CD4-positive, CD25-positive, alpha-beta regulatory T cell (primary cell): ENCODE results near the gene AGBL1. TPM values are rescaled to one million over a fixed set of nuclear protein-coding genes. Genes with fewer than 3 reads are reported as not detected.

Experiments used
- ATAC-seq, 2 donors: fragments of 150-1000 bp; cut with Tn5 transposase; one replicate each; pipeline ENCODE4 v1.10.0; 2021; ENCODE audit warnings: low read depth in 2 of 2, moderate number of reproducible peaks in 2 of 2, moderate library complexity in 1 of 2
- DNase-seq, 3 donors: peaks; one replicate each; pipeline versions ENCODE4 v3.0.0 to v3.0.0-alpha.2; 2012 to 2022; ENCODE audit warnings: mixed read lengths in 1 of 3
- H3K27ac ChIP-seq: one replicate; pipeline ENCODE4 v1.7.0; 2013; ENCODE audit warnings: mild to moderate bottlenecking, low read length; ENCODE audit not compliant: insufficient read depth, poor library complexity, severe bottlenecking
- H3K27me3 ChIP-seq: one replicate; pipeline ENCODE4 v1.7.0; 2013; ENCODE audit warnings: low read length; ENCODE audit not compliant: control insufficient read depth, insufficient read depth
- H3K36me3 ChIP-seq: one replicate; pipeline ENCODE4 v1.7.0; 2013; ENCODE audit warnings: mild to moderate bottlenecking, low read length, moderate library complexity; ENCODE audit not compliant: control insufficient read depth, insufficient read depth
- H3K4me1 ChIP-seq: 2 replicates; pipeline ENCODE4 v1.7.0; 2013; ENCODE audit warnings: mild to moderate bottlenecking, low read length; ENCODE audit not compliant: insufficient read depth, control insufficient read depth, poor library complexity, severe bottlenecking
- H3K4me3 ChIP-seq: one replicate; pipeline ENCODE4 v1.7.0; 2013; ENCODE audit warnings: low read depth, mild to moderate bottlenecking, low read length, moderate library complexity
- H3K9me3 ChIP-seq, 2 experiments: 1 replicate in 1 of 2; 2 replicates in 1 of 2; pipeline ENCODE4 v1.7.0; 2013; ENCODE audit warnings: low read length in 2 of 2, mild to moderate bottlenecking in 1 of 2, moderate library complexity in 1 of 2; ENCODE audit not compliant: control insufficient read depth in 2 of 2
- H3K27ac Mint-ChIP-seq, 3 donors: one replicate each; pipeline ENCODE4 v1.8.0; 2020 to 2022; ENCODE audit warnings: mild to moderate bottlenecking in 3 of 3, mixed read lengths in 3 of 3, moderate library complexity in 2 of 3
- H3K27me3 Mint-ChIP-seq: one replicate; pipeline ENCODE4 v1.8.0; 2022; ENCODE audit warnings: mild to moderate bottlenecking, mixed read lengths
- H3K36me3 Mint-ChIP-seq: one replicate; pipeline ENCODE4 v1.8.0; 2020; ENCODE audit warnings: mixed read lengths
- H3K4me1 Mint-ChIP-seq, 4 donors: one replicate each; pipeline ENCODE4 v1.8.0; 2020 to 2022; ENCODE audit warnings: mixed read lengths in 4 of 4, mild to moderate bottlenecking in 1 of 4
- H3K4me3 Mint-ChIP-seq, 4 donors: one replicate each; pipeline ENCODE4 v1.8.0; 2020 to 2022; ENCODE audit warnings: mild to moderate bottlenecking in 4 of 4, mixed read lengths in 4 of 4, moderate library complexity in 3 of 4
- H3K9me3 Mint-ChIP-seq, 7 donors: one replicate each; pipeline ENCODE4 v1.8.0; 2020 to 2022; ENCODE audit warnings: mixed read lengths in 7 of 7, mild to moderate bottlenecking in 3 of 7, moderate library complexity in 2 of 7
- polyA plus RNA-seq, 4 donors: library from polyadenylated mRNA; unstranded; fragments of 300-500 nt; fragmentation: Illumina TruSeq; gene quantifications; one replicate each; pipeline ENCODE4 v1.2.3, GENCODE V29; 2021
- total RNA-seq: library from RNA; stranded (reverse); gene quantifications from one replicate; pipeline ENCODE4 v1.2.3, GENCODE V29; 2022

The AGBL1 gene
- total and polyA plus RNA-seq, 5 donors from 2014 or later = not detected

- Mint-ChIP-seq H3K4me3 (no peak overlapping the region), H3K9me3 (peaks cover 0 to 7% (median 3%) of the 10 kb centered on the region in 7 donors), H3K27ac (no peak overlapping the region), H3K27me3 (peaks cover 16% of the 10 kb centered on the region), H3K4me1 (no peaks in the 10 kb centered on the region), H3K36me3 (no peaks in the 10 kb centered on the region)
- H3K27ac ChIP-seq = no peak overlapping the region
- H3K9me3 ChIP-seq = no peaks in the 10 kb centered on the region
- H3K4me1 ChIP-seq = no peaks in the 10 kb centered on the region
- DNase-seq = no peak
- ATAC-seq = no peak
- H3K36me3 ChIP-seq = no peaks in the 10 kb centered on the region
- no peaks in the 10 kb centered on the region for H3K27me3 ChIP-seq
- H3K4me3 ChIP-seq = no peak overlapping the region
These were observed 461.9 kb downstream of the AGBL1 start for GRCh38 chr15:86541540-86541939.

DNA sequence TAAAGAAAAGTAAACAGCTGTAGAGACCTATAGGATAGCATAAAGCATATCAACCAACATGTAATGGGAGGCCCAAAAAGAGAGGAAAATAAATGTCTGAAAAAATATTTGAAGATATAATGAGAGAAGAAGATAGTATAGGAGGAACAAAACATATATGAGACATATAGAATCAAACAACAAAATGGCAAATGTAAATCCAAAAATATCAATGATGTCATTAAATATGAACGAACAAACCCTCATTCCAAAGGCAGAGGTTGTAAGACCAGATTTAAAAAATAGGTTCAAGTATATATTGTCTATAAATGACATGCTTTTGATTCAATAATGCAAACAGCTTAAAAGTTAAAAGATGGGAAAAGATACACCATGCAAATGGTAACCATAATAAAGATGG is 470.4 kb downstream of the AGBL1 start:
- no peaks in the 10 kb centered on the region for H3K36me3 ChIP-seq
- H3K9me3 ChIP-seq = no peaks in the 10 kb centered on the region
- ATAC-seq = no peak
- no peak overlapping the region for H3K4me3 ChIP-seq
- no peaks in the 10 kb centered on the region for H3K4me1 Mint-ChIP-seq
- DNase-seq = no peak
- no peaks in the 10 kb centered on the region for H3K4me1 ChIP-seq
- H3K27me3 Mint-ChIP-seq = peaks cover 5% of the 10 kb centered on the region
- H3K27ac ChIP-seq = no peak overlapping the region
- H3K27ac Mint-ChIP-seq = no peak overlapping the region
- H3K27me3 ChIP-seq = no peaks in the 10 kb centered on the region
- no peak overlapping the region for H3K4me3 Mint-ChIP-seq
- H3K9me3 Mint-ChIP-seq = peaks cover 0 to 5% (median 0%) of the 10 kb centered on the region in 7 donors
- H3K36me3 Mint-ChIP-seq = no peaks in the 10 kb centered on the region

- H3K4me1 ChIP-seq = no peaks in the 10 kb centered on the region
- H3K27me3 ChIP-seq = no peaks in the 10 kb centered on the region
- H3K27ac ChIP-seq = no peak overlapping the region
- no peak overlapping the region for H3K4me3 ChIP-seq
- Mint-ChIP-seq H3K36me3 (no peaks in the 10 kb centered on the region), H3K4me1 (no peaks in the 10 kb centered on the region), H3K27ac (no peak overlapping the region), H3K4me3 (no peak overlapping the region), H3K9me3 (peaks cover 0 to 4% (median 0%) of the 10 kb centered on the region in 7 donors), H3K27me3 (no peaks in the 10 kb centered on the region)
- ATAC-seq (no peak), DNase-seq (no peak)
- no peaks in the 10 kb centered on the region for H3K36me3 ChIP-seq
- H3K9me3 ChIP-seq = no peaks in the 10 kb centered on the region
These were observed 473.4 kb downstream of the AGBL1 start for GRCh38 chr15:86553108-86553507.

DNA sequence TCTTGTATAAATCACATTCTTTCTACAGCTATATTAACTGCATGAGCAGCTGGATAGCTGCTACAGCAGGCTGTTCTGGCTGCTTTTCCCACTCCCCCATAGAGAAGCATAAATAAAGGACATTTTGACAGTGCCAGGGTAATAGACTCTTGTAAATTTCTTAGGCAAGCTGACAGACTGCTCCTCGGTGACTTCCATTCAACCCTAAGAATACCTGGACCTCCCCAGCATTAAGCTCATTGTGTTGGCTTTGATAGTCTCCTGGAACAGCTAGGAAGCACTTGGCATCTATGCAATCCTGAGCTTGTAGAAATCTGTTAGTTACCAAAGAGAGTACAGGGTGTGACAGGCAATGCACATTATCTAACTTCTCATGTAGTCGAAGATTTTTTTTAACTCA is 475.4 kb downstream of the AGBL1 start:
- Histone ChIP-seq H3K4me1 (no peaks in the 10 kb centered on the region), H3K36me3 (no peaks in the 10 kb centered on the region), H3K27ac (no peak overlapping the region), H3K27me3 (no peaks in the 10 kb centered on the region), H3K4me3 (no peak overlapping the region), H3K9me3 (no peaks in the 10 kb centered on the region)
- peaks cover 0 to 4% (median 2%) of the 10 kb centered on the region in 7 donors for H3K9me3 Mint-ChIP-seq
- ATAC-seq (no peak), DNase-seq (no peak)
- no peak overlapping the region for H3K4me3 Mint-ChIP-seq
- H3K36me3 Mint-ChIP-seq = no peaks in the 10 kb centered on the region
- no peaks in the 10 kb centered on the region for H3K4me1 Mint-ChIP-seq
- H3K27me3 Mint-ChIP-seq = no peaks in the 10 kb centered on the region
- H3K27ac Mint-ChIP-seq = no peak overlapping the region

DNA sequence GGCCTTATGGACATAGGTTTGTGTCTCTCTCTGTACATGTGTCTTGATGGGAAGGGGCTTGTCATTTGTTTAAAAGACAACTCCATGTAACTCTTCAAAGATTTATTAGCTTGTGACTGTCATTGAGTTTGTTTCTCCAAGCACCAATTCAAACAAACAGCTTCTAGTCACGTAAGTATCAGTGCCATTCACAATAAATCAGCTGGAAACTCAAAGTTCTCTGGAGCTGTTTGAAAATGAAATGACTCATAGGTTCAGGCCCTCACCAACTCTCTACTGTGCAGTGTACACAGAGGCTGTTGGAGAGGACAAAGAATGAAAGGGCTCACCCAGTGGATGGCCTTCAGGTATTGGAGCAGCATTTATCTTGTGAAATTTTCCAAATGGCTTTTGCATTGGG is 476.3 kb downstream of the AGBL1 start:
- Mint-ChIP-seq H3K9me3 (peaks cover 0 to 5% (median 2%) of the 10 kb centered on the region in 7 donors), H3K36me3 (no peaks in the 10 kb centered on the region), H3K27ac (no peak overlapping the region), H3K4me3 (no peak overlapping the region), H3K4me1 (no peaks in the 10 kb centered on the region), H3K27me3 (no peaks in the 10 kb centered on the region)
- Histone ChIP-seq H3K36me3 (no peaks in the 10 kb centered on the region), H3K27ac (no peak overlapping the region), H3K4me3 (no peak overlapping the region), H3K4me1 (no peaks in the 10 kb centered on the region), H3K9me3 (no peaks in the 10 kb centered on the region), H3K27me3 (no peaks in the 10 kb centered on the region)
- ATAC-seq (no peak), DNase-seq (no peak)

DNA sequence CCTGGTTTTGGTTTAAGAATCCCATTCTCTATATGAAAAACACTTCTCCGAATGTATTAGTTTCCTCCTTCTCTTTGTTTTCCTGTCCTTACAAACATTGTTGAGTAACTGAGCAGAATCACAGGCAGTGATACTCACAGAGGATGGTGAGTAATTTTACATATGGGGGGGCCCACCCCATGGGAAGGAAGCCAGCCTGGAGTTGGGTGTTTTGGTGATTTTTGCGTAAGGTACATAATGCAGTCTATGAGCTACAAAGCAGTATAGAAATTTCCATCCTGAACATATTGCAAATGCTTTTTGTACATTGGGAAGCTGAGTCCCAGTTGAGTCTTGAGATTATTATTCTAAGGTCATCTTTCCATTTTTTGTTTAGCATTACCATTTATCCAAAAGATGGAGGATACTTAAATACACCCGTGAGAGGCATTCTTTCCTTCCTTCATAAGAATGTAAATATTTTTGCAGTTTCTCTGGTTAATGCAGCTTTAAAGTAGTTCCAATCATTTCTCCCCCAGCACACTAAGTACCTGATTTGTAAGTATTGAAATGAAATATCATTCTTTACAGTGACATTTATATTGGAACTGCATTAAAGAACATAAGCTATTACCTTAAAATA is 476.8 kb downstream of the AGBL1 start:
- Mint-ChIP-seq H3K27ac (no peak overlapping the region), H3K4me1 (no peaks in the 10 kb centered on the region)

GRCh38 chr15:86557018-86557550 is 477.4 kb downstream of the AGBL1 start:
- Histone ChIP-seq H3K27me3 (no peaks in the 10 kb centered on the region), H3K4me3 (no peak overlapping the region), H3K4me1 (no peaks in the 10 kb centered on the region), H3K27ac (no peak overlapping the region), H3K36me3 (no peaks in the 10 kb centered on the region), H3K9me3 (no peaks in the 10 kb centered on the region)
- peaks cover 0 to 5% (median 0%) of the 10 kb centered on the region in 7 donors for H3K9me3 Mint-ChIP-seq
- H3K27ac Mint-ChIP-seq = no peak overlapping the region
- H3K27me3 Mint-ChIP-seq = no peaks in the 10 kb centered on the region
- H3K4me3 Mint-ChIP-seq = no peak overlapping the region
- H3K4me1 Mint-ChIP-seq = no peaks in the 10 kb centered on the region
- DNase-seq (no peak), ATAC-seq (no peak)
- H3K36me3 Mint-ChIP-seq = no peaks in the 10 kb centered on the region

More for the DNA sequence above, 476.8 kb downstream of the AGBL1 start:
- H3K27me3 ChIP-seq = no peaks in the 10 kb centered on the region
- Mint-ChIP-seq H3K9me3 (peaks cover 0 to 6% (median 2%) of the 10 kb centered on the region in 7 donors), H3K27me3 (no peaks in the 10 kb centered on the region), H3K4me3 (no peak overlapping the region), H3K36me3 (no peaks in the 10 kb centered on the region)
- no peaks in the 10 kb centered on the region for H3K36me3 ChIP-seq
- no peak overlapping the region for H3K4me3 ChIP-seq
- H3K27ac ChIP-seq = no peak overlapping the region
- H3K9me3 ChIP-seq = no peaks in the 10 kb centered on the region
- H3K4me1 ChIP-seq = no peaks in the 10 kb centered on the region
- no peak for DNase-seq
- no peak for ATAC-seq

- Histone ChIP-seq H3K27ac (no peak overlapping the region), H3K27me3 (no peaks in the 10 kb centered on the region), H3K9me3 (no peaks in the 10 kb centered on the region), H3K4me1 (no peaks in the 10 kb centered on the region), H3K36me3 (no peaks in the 10 kb centered on the region), H3K4me3 (no peak overlapping the region)
- H3K27ac Mint-ChIP-seq = no peak overlapping the region
- DNase-seq (no peak), ATAC-seq (no peak)
- no peaks in the 10 kb centered on the region for H3K27me3 Mint-ChIP-seq
- no peak overlapping the region for H3K4me3 Mint-ChIP-seq
- H3K36me3 Mint-ChIP-seq = no peaks in the 10 kb centered on the region
- H3K9me3 Mint-ChIP-seq = peaks cover 0 to 7% (median 0%) of the 10 kb centered on the region in 7 donors
- no peaks in the 10 kb centered on the region for H3K4me1 Mint-ChIP-seq
These were observed 478.6 kb downstream of the AGBL1 start for GRCh38 chr15:86558252-86558651.
